Measurements from ENCODE around the gene SEMA3F.

SEMA3F gene

DNA sequence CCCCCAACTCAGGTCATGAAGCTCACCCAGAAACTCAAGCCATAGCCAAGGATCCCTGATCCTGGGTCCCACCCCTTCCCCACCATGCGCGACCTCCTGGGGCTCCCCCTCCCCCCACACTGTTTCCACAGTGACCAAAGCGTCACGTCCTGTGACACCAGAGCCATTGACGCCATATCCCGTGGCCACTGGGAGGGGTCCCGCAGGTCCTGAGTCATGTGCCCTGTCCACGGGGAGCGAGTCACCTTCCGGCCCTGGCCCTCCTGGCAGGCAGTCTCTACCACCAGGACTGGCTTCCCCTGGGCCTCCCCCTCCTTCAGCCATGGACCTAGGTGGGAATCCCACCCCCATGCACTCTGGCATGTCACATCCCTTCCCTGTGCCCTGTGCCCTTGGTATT lies 15.6 kb downstream of the SEMA3F start:
- DNase-seq (ENCODE audit: low read depth in 2 of 2), result no peak

DNA sequence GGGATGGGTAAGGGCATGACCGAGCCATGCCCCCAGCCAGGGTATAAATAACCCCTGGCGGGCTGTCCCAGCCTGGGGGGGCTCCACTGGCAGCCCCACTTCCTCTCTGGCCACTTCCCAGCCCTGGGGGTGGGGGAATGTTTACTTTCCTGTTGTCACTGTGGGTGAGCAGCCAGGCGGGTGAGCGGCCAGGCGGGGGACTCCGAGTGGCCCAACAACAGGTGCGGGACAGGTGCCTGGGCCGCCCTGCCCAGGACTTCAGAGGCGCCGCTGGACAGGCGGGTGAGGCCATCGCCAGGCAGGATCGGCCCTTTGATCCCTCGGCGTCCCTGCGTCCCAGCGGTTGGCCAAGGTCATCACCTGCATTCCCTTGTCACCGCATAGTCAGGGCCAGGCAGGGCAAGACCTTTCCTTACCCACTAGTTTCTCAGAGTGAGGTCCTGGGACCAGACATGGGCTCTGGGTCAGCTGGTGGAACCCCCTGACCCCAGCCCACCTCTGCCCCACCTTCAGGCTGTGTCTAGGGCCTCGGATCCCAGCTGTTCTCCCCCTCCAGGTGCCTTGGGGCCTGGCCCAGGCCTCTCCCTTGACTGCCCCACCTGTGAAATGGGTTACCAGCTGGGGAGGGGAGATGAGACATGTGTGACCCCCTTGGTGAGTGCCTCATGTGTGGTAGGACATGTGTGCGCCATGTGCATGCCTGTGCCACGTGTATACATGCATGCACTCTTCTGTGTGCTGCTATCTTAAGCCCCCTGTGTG lies 16.6 kb downstream of the SEMA3F start:
- no peak for DNase-seq (ENCODE audit: low read depth in 2 of 2)

DNA sequence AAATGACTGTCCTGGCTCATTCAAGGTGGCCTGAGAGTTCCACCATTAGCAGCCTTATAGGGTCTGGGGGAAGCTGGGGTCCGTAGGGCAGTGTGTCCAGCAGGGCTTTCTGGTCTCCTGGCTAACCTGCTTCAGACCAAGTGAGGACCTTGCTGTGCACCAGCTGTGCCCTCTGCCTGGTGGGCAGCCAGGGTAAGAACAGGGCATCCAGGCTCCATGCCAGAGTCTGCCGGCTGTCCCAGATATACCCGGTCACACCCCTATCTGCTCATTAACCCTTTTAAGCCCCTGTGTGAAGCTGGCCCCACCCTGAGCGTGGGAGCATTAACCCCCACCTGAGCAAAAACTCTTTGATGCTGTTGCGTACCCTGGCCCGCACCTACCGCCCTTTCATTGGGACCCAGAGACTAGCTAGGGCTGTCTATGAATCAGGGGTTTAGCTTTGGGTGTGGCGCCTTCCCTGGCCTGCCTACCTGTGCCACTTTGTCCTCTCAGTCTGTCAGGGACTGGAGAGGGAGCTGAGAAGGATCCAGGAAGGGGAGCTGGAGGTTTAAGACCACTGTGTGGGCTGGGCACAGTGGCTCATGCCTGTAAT lies 17.6 kb downstream of the SEMA3F start:
- DNase-seq (ENCODE audit: low read depth in 2 of 2), result no peak

DNA sequence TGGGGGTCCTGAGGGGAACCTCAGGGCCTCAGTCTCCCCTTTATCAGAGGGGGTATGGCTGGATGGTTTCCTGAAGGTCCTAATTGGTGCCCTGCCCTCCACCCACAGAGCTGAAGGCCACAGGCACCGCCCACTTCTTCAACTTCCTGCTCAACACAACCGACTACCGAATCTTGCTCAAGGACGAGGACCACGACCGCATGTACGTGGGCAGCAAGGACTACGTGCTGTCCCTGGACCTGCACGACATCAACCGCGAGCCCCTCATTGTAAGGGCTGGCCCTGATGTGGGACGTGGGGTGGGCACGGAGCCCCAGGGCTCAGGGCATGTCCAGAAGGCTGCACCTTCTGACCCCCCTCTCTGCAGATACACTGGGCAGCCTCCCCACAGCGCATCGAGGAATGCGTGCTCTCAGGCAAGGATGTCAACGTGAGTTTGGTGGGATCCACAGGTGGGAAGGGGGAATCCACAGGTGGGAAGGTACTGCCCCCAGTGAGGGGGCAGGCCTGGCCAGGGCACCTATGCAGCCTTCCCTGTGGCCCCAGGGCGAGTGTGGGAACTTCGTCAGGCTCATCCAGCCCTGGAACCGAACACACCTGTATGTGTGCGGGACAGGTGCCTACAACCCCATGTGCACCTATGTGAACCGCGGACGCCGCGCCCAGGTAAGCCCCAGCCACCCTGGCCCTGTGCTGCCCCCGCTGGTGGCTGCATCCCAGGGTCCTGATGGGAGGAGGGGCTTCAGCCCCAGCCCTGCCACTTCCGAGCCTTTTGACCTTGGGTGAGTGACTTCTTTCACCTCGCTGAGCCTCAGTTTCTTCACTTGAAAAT lies 18.8 kb downstream of the SEMA3F start:
- DNase-seq (ENCODE audit: low read depth in 2 of 2), result no peak

DNA sequence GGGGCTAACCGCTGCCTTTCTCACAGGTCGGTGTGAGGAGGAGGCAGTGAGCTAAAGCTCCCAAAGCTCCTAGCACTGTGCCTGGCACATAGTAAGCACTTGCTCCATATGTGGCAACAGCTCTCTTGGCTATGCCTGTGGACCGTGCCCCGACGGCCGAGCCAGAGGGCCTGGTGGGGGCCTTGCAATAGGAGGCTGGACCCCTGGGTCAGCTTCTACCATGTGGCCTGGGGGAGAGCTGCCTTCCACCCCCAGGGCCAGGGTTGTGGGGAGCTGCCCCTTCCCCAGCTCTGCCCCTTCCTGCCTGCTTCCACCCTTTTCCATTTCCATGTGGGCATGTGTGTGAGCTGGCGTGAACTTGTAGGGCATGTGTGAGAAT lies 19.4 kb downstream of the SEMA3F start:
- no peak for DNase-seq (ENCODE audit: low read depth in 2 of 2)

DNA sequence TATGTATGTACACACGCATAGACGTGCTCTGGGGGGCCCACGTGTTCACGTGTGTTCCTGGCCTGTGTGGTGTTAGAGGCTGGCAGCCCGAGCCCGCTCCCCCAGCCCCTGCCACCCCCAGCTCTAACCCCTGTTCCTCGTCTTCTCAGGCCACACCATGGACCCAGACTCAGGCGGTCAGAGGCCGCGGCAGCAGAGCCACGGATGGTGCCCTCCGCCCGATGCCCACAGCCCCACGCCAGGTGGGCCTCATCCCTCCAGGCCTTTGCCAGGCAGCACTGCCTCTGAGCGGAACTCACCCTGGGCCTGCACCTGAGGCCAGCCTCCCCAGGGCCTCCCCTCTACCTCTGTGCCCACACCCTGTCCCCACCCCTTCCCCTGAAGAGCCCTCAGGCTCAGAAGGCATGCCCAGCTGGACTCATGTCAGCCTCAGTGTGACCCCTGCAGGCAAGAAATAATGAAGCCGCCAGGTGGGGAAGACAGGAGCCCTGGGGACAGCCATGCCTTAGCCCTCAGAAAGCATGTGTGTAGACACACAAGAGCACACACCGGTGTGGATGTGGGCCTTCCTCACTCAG lies 19.9 kb downstream of the SEMA3F start:
- no peak for DNase-seq (ENCODE audit: low read depth in 2 of 2)

DNA sequence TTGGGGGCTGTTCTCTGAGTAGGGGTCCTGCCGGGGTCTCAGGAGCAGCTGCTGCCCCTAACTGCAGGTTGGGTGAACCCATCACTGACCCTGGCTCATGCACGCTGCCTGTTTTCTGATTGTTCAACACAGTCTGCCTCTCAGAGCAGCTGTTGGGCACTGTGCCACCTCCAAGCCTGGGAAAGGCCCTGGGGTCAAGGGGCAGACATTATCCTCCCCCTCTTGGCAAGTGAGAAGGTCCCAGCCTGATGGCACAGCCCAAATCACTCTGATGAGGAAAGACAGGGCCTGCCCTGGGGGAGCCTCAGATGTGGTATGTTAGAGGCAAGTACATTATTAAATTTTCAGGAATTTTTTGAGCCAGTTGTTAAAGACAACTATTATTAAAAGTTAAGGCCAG lies 22.2 kb downstream of the SEMA3F start:
- no peak for DNase-seq (ENCODE audit: low read depth in 2 of 2)

DNA sequence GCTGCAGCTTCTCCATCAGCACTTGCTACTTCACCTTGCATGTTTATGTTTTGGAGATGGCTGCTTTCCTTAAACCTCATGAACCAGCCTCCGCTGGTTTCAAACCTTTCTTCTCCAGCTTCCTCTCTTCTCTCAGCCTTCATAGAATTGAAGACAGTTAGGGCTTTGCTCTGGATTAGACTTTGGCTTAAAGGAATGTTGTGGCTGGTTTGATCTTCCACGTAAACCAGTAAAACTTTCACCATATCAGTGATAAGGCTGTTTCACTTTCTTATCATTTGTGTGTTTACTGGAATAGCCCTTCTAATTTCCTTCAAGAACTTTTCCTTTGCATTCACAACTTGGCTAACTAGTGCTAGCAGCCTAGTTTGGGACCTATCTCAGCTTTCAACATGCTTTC lies 24.6 kb downstream of the SEMA3F start:
- DNase-seq (ENCODE audit: low read depth in 2 of 2), result no peak

DNA sequence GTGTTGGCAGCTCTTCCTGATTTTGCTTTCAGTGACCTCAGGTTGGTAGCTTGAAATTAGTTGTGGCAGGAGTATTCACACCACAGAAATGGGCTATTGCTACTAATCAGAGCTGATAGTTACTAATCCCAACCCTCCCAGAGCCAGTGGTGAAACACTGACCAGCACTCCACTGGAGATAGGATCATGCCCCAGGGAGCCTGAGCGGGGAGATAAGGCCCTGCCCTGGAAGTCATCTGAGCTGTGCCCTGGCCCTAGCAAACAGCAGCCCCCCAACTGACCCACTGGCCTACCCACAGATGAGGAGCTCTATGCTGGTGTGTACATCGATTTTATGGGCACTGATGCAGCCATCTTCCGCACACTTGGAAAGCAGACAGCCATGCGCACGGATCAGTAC lies 26.9 kb downstream of the SEMA3F start:
- no peak for DNase-seq (ENCODE audit: low read depth in 2 of 2)

DNA sequence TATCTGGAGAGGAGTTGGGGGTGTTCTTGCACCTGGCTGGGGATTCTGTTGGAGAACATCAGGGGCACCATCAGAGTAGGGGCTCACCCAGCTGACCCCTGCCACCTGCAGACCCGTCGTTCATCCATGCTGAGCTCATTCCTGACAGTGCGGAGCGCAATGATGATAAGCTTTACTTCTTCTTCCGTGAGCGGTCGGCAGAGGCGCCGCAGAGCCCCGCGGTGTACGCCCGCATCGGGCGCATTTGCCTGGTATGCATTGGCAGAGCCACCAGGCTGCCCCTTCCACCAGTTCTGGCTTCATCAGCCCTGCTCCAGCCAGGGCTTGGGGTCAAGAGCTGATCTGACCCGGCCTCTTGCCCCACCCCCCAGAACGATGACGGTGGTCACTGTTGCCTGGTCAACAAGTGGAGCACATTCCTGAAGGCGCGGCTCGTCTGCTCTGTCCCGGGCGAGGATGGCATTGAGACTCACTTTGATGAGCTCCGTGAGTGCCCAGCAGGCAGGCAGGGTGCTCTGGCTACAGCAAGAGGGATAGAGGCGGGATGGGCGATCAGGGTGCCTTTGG lies 27.5 kb downstream of the SEMA3F start:
- no peak for DNase-seq (ENCODE audit: low read depth in 2 of 2)

DNA sequence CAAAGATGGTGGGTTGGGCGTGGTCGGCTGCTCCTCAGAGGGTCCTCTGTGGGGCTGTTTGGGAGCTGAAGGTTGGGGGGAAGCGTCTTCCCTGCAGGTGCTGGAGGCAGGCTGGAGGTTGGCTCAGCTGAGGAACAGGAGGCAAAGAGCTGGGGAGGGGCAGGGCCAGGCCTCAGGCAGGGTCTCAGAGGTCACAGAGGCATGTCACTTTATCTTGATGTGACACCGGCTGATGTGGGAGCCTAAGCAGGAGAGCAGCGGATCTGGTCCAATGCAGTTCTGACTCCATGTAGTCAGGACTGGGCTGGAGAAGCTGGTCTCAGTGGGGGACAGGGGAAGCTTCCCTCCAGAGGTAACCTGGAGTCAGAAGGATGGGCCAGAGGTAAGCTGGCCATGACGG lies 28.6 kb downstream of the SEMA3F start:
- DNase-seq (ENCODE audit: low read depth in 2 of 2), result no peak

DNA sequence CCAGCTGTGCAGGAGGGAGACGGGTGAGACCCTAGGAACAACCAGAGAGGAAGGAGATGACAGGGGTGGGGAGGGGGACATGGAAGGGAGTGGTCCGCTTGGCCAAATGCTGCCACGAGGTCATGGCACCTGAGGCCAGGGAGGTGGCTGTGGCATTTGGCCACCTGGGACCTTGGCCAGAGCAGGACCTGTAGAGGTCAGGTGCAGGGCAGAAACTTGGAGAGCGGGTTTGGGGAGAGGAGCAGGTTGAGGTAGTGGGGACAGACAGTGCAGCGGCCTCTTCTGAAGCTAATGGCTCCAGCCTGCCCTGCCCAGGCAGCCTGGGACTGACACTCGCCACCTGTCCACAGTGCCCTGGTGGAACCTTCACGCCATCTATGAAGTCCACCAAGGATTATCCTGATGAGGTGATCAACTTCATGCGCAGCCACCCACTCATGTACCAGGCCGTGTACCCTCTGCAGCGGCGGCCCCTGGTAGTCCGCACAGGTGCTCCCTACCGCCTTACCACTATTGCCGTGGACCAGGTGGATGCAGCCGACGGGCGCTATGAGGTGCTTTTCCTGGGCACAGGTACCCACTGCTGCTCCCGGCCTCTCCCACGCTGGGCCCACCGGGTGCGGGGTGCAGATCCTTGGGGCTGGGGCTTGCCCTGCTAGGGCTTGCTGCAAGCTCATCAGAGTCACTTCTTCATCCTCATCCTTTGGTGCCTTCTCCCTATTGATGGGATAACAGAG lies 29.3 kb downstream of the SEMA3F start:
- DNase-seq (ENCODE audit: low read depth in 2 of 2), result no peak

DNA sequence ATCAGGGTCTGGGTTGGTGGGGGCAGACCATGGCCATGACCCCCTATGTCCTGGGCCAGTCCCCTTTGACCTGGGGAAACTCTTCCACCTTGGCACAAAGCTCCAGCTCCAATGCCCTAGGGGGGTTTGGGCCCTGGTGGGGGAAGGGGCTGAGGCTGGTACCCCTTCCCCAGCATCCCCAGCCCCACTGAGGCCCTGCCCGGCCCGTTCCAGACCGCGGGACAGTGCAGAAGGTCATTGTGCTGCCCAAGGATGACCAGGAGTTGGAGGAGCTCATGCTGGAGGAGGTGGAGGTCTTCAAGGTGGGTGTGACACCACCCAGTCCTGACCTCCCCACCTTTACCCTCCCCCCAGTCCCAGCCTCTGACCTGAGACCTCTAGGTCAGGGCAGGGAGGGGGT lies 30.1 kb downstream of the SEMA3F start:
- DNase-seq (ENCODE audit: low read depth in 2 of 2), result no peak

DNA sequence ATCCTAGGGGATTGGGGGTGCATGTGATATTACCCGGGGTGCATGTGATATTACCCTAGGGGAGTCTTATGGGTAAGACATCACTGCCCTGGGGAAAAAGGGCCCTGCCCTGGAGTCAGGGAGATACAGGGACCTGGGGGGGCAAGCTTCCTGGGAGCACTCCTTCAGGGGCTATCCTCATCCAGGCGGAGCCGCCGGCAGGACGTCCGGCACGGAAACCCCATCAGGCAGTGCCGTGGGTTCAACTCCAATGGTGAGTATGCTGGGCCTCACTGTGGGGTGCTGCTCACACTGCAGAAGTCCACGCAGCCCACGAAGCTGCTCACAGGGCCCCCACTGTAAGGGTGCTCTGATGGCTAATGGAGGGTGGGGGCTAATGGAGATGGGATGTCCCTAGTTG lies 31.0 kb downstream of the SEMA3F start:
- no peak for DNase-seq (ENCODE audit: low read depth in 2 of 2)

DNA sequence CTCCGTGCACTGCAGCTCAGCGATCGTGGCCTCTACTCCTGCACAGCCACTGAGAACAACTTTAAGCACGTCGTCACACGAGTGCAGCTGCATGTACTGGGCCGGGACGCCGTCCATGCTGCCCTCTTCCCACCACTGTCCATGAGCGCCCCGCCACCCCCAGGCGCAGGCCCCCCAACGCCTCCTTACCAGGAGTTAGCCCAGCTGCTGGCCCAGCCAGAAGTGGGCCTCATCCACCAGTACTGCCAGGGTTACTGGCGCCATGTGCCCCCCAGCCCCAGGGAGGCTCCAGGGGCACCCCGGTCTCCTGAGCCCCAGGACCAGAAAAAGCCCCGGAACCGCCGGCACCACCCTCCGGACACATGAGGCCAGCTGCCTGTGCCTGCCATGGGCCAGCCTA lies 32.6 kb downstream of the SEMA3F start:
- no peak for DNase-seq (ENCODE audit: low read depth in 2 of 2)

DNA sequence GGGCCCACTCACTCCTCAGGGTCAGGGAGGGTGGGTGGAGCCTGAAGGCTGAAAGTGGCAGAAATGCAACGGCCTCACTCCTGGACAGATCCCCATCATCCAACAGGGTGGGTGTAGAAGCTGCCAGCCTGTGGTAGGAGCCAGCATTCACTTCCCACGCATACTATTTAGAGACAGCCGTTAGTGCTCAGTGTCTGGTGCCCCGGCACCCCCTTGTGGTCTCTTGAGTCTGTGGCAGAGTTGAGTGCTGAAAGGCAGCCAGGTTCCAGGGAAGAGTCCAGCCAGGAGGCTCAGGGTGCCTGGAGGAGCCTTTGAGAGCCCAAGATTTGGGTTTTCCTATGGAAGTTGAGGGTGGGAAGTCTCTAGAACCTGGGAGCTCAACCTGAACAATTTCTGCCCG lies 34.1 kb downstream of the SEMA3F start:
- no peak for DNase-seq (ENCODE audit: low read depth in 2 of 2)

DNA sequence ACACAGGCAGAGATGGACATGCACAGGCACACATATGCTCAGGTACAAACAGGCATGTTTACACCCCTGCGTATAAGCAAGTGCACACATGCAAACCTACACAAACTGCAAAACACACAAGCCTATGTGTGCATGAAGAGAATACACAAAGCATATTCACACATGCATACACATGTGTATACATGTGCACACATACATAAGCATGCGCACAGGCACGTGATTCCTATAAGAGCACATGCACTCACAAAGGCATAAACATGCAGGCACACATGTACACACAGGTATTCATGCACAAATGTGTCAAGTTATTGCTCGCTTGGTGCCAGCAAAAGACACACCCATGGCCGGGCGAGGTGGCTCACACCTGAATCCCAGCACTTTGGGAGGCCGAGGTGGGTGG lies 34.9 kb downstream of the SEMA3F start:
- no peak for DNase-seq (ENCODE audit: low read depth in 2 of 2)

DNA sequence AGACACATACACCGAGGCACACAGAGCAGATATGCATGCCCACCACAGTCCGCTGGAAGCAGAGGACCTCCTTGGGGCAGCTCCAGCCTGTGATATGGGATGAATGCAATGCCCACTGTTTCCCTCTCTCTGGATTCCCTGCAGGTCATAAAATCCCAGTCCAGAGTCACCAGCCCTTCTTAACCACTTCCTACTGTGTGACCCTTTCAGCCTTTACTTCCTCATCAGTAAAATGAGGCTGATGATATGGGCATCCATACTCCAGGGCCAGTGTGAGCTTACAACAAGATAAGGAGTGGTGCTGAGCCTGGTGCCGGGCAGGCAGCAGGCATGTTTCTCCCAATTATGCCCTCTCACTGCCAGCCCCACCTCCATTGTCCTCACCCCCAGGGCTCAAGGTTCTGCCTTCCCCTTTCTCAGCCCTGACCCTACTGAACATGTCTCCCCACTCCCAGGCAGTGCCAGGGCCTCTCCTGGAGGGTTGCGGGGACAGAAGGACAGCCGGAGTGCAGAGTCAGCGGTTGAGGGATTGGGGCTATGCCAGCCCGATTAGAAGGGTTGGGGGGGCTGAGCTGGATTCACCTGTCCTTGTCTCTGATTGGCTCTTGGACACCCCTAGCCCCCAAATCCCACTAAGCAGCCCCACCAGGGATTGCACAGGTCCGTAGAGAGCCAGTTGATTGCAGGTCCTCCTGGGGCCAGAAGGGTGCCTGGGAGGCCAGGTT lies 36.0 kb downstream of the SEMA3F start, which contains the start of gene GNAT1:
Gene GNAT1 (plus strand): TSS at position 675 of the 725 bp plus-strand sequence. CDS start 116 bp downstream, outside the sequence.
- no peak for DNase-seq (ENCODE audit: low read depth in 2 of 2)

DNA sequence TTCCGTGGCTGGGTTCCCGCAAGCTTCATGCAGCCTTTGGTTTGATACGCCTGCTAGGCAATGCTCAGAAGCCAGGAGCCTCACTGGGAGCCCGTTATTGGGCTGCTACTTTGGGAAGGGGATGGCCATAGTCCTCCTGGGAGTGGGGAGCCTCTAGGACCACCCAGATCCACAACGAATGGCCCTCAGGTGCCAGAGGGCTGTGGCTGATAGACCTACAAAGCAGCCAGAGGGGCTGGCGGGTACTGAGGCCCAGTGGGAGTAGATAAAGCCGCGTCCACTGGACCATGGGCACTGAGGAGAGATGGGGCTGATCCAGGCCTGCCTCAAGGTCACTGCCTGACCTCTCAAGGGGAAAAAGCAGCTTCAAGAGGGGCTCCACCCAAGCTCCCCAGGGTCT lies 37.0 kb downstream of the SEMA3F start:
- no peak for DNase-seq (ENCODE audit: low read depth in 2 of 2)

DNA sequence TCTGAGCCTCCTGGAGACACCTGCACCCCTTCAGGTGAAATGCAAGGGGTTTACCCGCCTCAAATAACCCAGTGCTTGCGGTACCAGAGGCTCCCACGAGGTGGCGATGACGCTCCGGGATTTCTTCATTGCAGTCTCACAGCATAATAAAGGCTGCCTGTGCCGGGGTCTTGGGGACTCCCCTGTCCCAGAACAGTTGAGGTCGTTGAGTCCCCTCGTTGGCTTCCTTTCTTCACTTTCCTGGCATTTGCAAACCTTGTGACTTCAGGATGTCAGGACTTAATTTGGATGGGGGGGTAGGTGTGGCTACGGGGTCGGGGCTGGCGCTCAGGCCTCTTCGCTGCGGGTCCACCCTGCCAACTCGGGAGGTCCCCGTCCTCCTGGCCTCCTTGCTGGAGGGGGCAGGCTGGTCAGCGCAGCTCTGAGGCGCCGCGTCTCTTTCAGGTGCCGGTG lies 37.6 kb downstream of the SEMA3F start:
- DNase-seq (ENCODE audit: low read depth in 2 of 2), result peak; percentile 83 to 85

DNA sequence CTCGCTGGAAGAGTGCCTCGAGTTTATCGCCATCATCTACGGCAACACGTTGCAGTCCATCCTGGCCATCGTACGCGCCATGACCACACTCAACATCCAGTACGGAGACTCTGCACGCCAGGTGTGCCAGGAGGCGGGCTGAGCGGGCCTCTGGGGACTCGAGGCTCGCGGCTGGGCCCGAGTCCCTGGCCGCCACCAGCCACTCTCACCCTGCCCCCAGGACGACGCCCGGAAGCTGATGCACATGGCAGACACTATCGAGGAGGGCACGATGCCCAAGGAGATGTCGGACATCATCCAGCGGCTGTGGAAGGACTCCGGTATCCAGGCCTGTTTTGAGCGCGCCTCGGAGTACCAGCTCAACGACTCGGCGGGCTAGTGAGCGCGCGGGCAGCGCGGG lies 38.2 kb downstream of the SEMA3F start:
- DNase-seq (ENCODE audit: low read depth in 2 of 2), result no peak
